BLaER1 (cell line): ENCODE results near the gene CNPY1.
A peak's percentile ranks its signal among the peaks of the same experiment; 100 is the strongest.

ENCODE experiments used
- H3K27ac ChIP-seq: shearing (Covaris generic); formaldehyde crosslinking; 2 replicates; pipeline ENCODE4 v1.8.1; 2022
- H3K27me3 ChIP-seq: shearing (Covaris generic); formaldehyde crosslinking; 2 replicates; pipeline ENCODE4 v1.8.1; 2022
- H3K36me3 ChIP-seq: shearing (Covaris generic); formaldehyde crosslinking; 2 replicates; pipeline ENCODE4 v1.8.1; 2022
- H3K4me1 ChIP-seq: shearing (Covaris generic); formaldehyde crosslinking; 2 replicates; pipeline ENCODE4 v1.8.1; 2022
- H3K4me2 ChIP-seq: shearing (Covaris generic); formaldehyde crosslinking; 2 replicates; pipeline ENCODE4 v1.8.1; 2022
- H3K4me3 ChIP-seq: shearing (Covaris generic); formaldehyde crosslinking; 2 replicates; pipeline ENCODE4 v1.8.1; 2022
- H3K9ac ChIP-seq: shearing (Covaris generic); formaldehyde crosslinking; 2 replicates; pipeline ENCODE4 v1.8.1; 2022
- H3K9me3 ChIP-seq: shearing (Covaris generic); formaldehyde crosslinking; 2 replicates; pipeline ENCODE4 v1.8.1; 2022
- H4K20me1 ChIP-seq: shearing (Covaris generic); formaldehyde crosslinking; 2 replicates; pipeline ENCODE4 v1.8.1; 2022
- Cebpa-rat ChIP-seq: shearing (Covaris generic); IDR thresholded peaks from 2 replicates; pipeline ENCODE4 v1.8.1; 2022

CNPY1 gene

GRCh38 chr7:155457544-155458110 lies 88.7 kb downstream of the CNPY1 start:
- no peaks in the 10 kb centered on the region for H3K36me3 ChIP-seq
- H3K9me3 ChIP-seq = peaks cover 38% of the 10 kb centered on the region
- TF ChIP-seq Cebpa-rat = no peak
- no peak overlapping the region for H3K27ac ChIP-seq
- no peaks in the 10 kb centered on the region for H3K4me1 ChIP-seq
- no peak overlapping the region for H3K4me2 ChIP-seq
- H3K27me3 ChIP-seq = peaks cover 100% of the 10 kb centered on the region
- peaks cover 95% of the 10 kb centered on the region for H4K20me1 ChIP-seq
- no peak overlapping the region for H3K9ac ChIP-seq
- H3K4me3 ChIP-seq = peak overlapping the region; percentile 33; the same call in 1 of the 2 replicates

GRCh38 chr7:155456738-155457543 lies 89.4 kb downstream of the CNPY1 start:
- no peak overlapping the region for H3K27ac ChIP-seq
- no peaks in the 10 kb centered on the region for H3K4me1 ChIP-seq
- peaks cover 100% of the 10 kb centered on the region for H3K27me3 ChIP-seq
- no peak for TF ChIP-seq Cebpa-rat
- peaks cover 95% of the 10 kb centered on the region for H4K20me1 ChIP-seq
- H3K9me3 ChIP-seq = peaks cover 38% of the 10 kb centered on the region
- H3K4me3 ChIP-seq = peak overlapping the region; percentile 33; the same call in 1 of the 2 replicates
- no peak overlapping the region for H3K4me2 ChIP-seq
- no peaks in the 10 kb centered on the region for H3K36me3 ChIP-seq
- no peak overlapping the region for H3K9ac ChIP-seq

GRCh38 chr7:155455776-155456737 lies 90.3 kb downstream of the CNPY1 start:
- Histone ChIP-seq H3K4me2 (no peak overlapping the region), H3K4me3 (no peak overlapping the region)
- TF ChIP-seq Cebpa-rat = no peak

GRCh38 chr7:155455132-155455693 lies 91.1 kb downstream of the CNPY1 start:
- Histone ChIP-seq H3K4me2 (no peak overlapping the region), H3K27ac (no peak overlapping the region), H3K36me3 (no peaks in the 10 kb centered on the region), H3K9ac (no peak overlapping the region), H4K20me1 (peaks cover 95% of the 10 kb centered on the region), H3K9me3 (peaks cover 38% of the 10 kb centered on the region), H3K4me1 (no peaks in the 10 kb centered on the region), H3K27me3 (peaks cover 100% of the 10 kb centered on the region), H3K4me3 (no peak overlapping the region)
- no peak for TF ChIP-seq Cebpa-rat

More at GRCh38 chr7:155455776-155456737, 90.3 kb downstream of the CNPY1 start:
- no peak overlapping the region for H3K9ac ChIP-seq
- peaks cover 95% of the 10 kb centered on the region for H4K20me1 ChIP-seq
- H3K27ac ChIP-seq = no peak overlapping the region
- peaks cover 100% of the 10 kb centered on the region for H3K27me3 ChIP-seq
- H3K4me1 ChIP-seq = no peaks in the 10 kb centered on the region
- H3K9me3 ChIP-seq = peaks cover 38% of the 10 kb centered on the region
- no peaks in the 10 kb centered on the region for H3K36me3 ChIP-seq

DNA sequence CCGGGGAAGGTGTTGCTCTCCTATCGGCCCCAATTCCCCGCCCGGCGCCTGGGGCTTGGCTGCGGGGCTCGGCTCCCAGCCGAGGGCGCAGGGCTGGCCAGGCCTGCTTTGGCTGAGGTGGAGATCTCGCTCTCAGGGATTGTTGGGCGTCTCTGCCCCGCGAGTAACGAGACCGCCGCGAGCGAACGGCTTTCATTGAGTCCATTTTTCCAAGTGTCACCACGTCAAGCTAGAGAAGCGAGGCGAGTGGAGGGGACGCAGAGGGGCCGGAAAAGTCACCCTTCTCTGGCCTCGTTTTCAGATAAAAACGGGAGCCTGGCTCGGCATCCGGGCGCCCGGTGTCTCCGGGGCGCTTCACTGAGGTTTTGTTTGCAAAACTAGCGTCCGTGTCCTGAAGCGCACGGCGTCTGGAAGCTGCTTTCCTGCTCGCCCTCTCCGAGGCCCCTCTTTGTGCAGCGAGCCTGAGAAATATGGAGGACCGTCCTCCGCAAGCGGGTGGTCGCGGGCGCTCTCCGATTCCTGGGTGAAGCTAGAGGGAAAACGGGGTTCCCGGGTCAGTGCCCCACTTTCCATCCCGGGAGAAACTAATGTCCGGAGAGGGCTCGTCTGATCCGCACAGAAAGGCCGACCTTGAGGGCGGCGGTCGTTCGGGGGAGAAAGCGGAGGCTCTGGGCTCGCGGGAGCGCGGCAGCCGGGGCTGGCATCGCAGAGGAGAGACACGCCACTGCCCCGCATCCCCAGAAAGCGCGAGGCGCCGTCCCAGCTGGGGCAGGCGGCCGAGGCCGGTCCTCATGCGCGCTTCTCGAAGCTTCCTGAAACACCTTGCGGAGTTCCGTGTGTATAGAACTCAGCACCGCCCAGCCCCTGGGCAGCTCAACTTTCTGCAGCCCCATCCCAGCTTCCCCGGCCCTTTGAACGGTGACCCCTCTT lies 91.9 kb downstream of the CNPY1 start:
- Histone ChIP-seq H3K27me3 (peaks cover 100% of the 10 kb centered on the region), H3K4me3 (no peak overlapping the region), H3K4me2 (no peak overlapping the region), H3K9me3 (peaks cover 32% of the 10 kb centered on the region), H4K20me1 (peaks cover 95% of the 10 kb centered on the region), H3K27ac (no peak overlapping the region), H3K4me1 (no peaks in the 10 kb centered on the region), H3K9ac (no peak overlapping the region), H3K36me3 (no peaks in the 10 kb centered on the region)
- TF ChIP-seq Cebpa-rat = no peak

GRCh38 chr7:155453296-155454182 lies 92.8 kb downstream of the CNPY1 start:
- H4K20me1 ChIP-seq = peaks cover 95% of the 10 kb centered on the region
- no peak for TF ChIP-seq Cebpa-rat
- no peaks in the 10 kb centered on the region for H3K4me1 ChIP-seq
- no peak overlapping the region for H3K4me3 ChIP-seq
- H3K36me3 ChIP-seq = no peaks in the 10 kb centered on the region
- H3K27ac ChIP-seq = no peak overlapping the region
- H3K9me3 ChIP-seq = peaks cover 22% of the 10 kb centered on the region
- peaks cover 100% of the 10 kb centered on the region for H3K27me3 ChIP-seq
- no peak overlapping the region for H3K4me2 ChIP-seq
- no peak overlapping the region for H3K9ac ChIP-seq

DNA sequence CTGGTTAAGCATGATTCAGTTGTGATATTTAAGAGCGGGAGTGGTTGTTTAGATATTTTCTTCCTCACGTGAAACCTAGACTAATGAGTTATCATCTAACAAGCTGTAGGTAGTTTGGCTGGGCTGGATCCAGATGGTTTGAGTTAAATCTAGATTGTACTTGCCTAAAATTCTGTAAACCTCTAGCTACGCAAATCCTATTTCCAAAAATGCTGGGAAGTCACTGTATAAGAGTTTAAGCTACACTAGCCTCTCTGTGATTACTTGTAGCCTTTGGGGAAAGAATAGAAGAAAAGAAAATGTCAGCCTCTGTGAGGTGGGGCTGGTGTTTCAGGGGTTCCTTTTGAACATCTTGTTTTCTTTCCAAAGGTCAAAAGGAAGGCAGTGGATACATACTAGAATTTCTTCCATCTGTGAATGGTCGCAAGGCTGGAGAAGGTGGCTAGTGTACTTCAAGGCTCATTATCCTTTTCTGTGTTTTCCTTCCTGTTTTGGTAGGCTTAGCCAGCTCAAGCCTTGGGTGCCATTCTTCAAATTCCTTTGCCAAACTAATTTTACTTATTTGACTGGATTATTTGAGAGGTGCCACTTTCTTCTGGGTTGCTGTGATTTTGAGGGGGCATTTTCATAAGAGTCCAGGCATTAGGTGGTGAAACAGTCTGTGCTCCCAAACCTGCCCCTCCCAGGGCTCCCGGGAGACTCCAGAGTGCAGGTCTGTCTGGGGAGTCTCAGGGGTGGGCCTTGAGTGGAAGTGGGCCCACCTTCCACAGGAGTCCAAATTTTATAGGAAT lies 93.7 kb downstream of the CNPY1 start:
- no peak for TF ChIP-seq Cebpa-rat
- H3K27me3 ChIP-seq = peaks cover 100% of the 10 kb centered on the region
- H3K4me2 ChIP-seq = no peak overlapping the region
- no peaks in the 10 kb centered on the region for H3K4me1 ChIP-seq
- H3K27ac ChIP-seq = no peak overlapping the region
- H4K20me1 ChIP-seq = peaks cover 96% of the 10 kb centered on the region
- no peak overlapping the region for H3K4me3 ChIP-seq
- H3K9ac ChIP-seq = no peak overlapping the region
- peaks cover 15% of the 10 kb centered on the region for H3K9me3 ChIP-seq
- H3K36me3 ChIP-seq = no peaks in the 10 kb centered on the region
